ENCODE data around the gene SLC44A1.

DNA sequence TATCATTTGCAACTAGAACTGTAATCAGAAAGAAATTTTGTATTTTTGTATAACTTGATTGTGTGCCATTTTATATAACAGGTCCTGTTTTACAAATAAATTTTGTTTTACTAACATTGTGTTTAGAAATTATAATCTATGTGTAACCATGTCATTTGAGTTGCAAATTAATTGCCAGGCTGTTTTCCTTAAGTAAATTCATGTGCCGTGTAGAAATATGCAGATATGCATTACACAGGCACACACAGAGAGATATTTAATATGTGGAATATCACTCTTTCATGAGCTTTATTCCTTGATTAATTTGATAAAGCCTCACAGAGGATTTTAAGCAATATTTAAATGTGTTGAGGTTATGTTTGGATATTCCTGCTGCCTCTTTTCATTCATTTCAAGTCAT lies 146.8 kb downstream of the SLC44A1 start:
- TF ChIP-seq CTCF (conservative IDR thresholded peaks at IDR 0.05; ENCODE audit: low read length) = no peak
- no peak for TF ChIP-seq EZH2phosphoT487 (IDR thresholded peaks at IDR 0.05; ENCODE audit: borderline replicate concordance, low read depth, low read length)

Data from OCI-LY7 (cell line).